Body of pancreas (tissue), 4 donors: ENCODE measurements around the gene PAK6.

ENCODE experiments used
- POLR2A ChIP-seq, 3 donors: fragments of 450-650 bp; IDR thresholded peaks; one replicate each; pipeline ENCODE4 v1.6.1; 2016; ENCODE audit warnings: antibody characterized with exemption in 3 of 3, mild to moderate bottlenecking in 2 of 3
- TF ChIP-seq, protein P1 (sequence below), 7 experiments: fragments of 450-650 bp in 4 of 7; fragments of 200-600 bp in 3 of 7; sonication (generic) in 3 of 7; IDR thresholded peaks; one replicate each; pipeline ENCODE4 v1.5.1; 2016 to 2019; ENCODE audit warnings: antibody characterized with exemption in 7 of 7

DNA sequence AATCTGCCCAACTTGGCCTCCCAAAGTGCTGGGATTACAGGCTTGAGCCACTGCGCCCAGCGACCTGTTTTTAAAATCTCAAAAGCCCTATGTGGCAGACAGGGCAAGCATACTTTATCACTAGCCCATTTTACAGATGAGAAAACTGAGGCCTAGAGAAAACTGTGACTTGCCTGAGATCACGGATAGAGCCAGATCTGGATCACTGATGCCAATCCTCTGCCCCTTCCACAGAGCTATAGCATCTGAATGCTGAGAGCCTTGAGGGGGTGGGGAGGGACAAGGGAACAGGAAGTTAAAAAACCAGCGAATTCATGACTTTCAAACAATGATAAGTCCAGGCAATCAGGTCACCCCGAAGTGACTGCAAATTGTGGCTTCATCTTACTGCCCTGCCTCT is 36.7 kb downstream of the PAK6 start:
- TF ChIP-seq, protein P1, sequence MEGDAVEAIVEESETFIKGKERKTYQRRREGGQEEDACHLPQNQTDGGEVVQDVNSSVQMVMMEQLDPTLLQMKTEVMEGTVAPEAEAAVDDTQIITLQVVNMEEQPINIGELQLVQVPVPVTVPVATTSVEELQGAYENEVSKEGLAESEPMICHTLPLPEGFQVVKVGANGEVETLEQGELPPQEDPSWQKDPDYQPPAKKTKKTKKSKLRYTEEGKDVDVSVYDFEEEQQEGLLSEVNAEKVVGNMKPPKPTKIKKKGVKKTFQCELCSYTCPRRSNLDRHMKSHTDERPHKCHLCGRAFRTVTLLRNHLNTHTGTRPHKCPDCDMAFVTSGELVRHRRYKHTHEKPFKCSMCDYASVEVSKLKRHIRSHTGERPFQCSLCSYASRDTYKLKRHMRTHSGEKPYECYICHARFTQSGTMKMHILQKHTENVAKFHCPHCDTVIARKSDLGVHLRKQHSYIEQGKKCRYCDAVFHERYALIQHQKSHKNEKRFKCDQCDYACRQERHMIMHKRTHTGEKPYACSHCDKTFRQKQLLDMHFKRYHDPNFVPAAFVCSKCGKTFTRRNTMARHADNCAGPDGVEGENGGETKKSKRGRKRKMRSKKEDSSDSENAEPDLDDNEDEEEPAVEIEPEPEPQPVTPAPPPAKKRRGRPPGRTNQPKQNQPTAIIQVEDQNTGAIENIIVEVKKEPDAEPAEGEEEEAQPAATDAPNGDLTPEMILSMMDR (IDR thresholded peaks at IDR 0.05): no peak
- TF ChIP-seq POLR2A (IDR thresholded peaks at IDR 0.05): no peak
